Measurements from ENCODE around the gene SLC35D2.
"Not testable (repeated sequence)": the region's sequence is repeated elsewhere in the genome, so short reads cannot be mapped to it uniquely, and the experiment has no call there.

The SLC35D2 gene

DNA sequence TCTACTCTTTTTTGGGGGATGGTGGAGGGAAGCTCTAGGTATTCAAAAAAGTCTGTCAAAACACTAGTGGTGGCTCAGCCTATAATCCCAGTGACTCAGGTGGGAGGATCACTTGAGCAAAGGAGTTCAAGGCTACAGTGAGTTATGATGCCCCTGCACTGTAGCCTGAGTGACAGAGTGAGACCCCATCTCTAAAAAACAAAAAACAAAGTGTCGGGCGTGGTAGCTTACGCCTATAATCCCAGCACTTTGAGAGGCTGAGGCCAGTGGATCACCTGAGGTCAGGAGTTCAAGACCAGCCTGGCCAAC, 15.8 kb upstream of the SLC35D2 start:
- no peak for DNase-seq

DNA sequence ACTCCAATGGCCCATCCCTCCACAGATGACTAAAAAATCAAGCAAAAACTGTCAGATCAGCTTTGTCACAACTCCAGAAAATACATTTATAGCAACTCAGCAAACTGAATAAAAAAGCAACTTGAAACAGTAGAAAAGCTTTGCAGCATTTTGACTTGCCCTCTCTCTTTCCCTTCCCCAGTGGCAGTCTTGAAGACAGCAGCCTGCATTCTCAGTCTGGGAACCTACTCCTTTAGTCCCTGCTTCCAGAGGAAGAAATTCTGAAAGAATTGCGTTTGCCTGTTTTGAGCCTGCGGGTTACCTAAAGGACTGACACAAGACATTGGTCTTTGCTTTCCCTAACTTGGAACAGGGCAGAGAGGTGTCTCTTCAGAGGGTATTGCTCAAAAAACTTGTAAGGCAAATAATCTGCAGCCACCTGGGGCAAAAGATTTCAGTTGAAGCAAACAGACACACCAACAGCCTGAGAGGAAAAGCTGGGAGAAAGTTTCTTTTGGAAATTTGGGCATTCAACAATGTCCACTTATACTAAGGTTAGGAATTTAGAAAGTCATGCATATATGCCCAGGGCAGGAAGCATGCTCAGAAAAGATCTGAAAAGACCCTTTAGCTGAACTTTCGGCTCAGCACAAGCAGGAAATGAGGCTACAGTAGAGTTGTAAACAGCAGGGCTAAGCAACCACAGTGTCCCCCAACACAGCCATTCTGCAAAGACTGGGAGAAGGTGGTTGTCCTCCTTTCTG, 15.2 kb upstream of the SLC35D2 start:
- DNase-seq: no peak

DNA sequence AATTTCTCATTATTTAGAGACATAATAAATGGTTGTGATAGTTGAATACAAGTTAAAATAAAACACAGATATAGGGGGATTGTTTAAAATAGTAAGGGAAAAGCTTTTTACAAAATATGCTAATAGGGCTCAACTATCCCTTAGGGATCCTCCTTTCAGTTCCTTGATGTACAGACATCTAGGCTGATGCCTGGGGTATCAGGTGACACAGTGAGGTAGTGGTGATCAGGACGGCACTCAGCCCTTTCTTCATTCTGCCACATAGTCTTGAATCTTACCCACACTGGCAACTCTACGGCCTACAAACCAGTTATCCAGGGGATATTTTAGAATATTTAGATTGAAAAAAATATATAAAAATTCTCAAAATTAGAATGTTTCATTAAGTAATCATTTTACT, 12.5 kb upstream of the SLC35D2 start:
- no peak for DNase-seq

DNA sequence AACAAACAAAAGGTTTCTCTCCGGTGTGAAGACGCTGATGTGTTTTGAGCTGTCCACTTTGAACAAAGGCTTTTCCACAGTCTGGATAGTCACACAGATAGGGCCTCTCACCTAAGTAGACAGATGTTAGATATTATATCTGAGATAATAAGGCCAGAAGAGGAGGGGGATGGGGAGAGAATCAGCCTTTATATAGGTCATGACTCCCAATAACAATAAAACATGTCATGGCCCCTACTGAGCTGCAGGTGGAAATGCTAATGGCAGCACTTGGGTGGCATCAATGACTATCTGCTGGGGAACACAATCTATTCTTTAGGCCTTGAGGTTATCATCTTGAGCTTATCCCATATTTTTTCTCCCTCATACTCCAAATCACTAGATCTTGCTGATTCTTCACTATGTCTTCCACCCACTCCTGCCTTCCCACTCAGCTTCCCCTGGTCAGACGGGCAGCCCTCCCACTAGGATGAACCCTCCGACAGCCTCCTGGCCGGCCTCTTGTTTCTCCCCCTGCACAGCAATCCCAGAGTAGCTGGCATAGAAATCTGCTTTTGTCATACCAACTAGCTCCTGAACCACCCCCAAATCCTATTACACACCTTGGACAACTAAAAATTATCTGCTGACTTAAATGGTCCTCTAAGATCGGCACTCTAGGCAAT, 11.5 kb upstream of the SLC35D2 start:
- no peak for DNase-seq

DNA sequence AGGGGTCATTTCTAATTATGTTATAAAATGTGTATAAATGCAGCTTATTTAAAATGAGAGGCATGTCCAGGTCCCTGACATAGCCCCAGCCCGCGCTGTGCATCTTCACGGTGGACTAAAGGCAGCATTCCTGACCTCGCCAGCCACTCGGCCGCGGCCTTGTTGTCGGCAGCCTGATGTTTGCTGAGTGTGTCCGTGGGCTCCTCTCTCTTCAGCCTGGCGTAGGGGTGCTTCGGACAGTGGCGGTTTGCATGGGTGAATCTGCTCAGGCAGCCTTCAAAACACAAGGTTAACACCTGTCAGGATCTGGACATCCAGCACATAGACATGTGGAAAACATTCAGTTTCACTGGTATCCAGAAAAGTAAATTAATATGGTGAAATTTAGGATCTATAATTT, 8.8 kb upstream of the SLC35D2 start:
- DNase-seq: no peak

DNA sequence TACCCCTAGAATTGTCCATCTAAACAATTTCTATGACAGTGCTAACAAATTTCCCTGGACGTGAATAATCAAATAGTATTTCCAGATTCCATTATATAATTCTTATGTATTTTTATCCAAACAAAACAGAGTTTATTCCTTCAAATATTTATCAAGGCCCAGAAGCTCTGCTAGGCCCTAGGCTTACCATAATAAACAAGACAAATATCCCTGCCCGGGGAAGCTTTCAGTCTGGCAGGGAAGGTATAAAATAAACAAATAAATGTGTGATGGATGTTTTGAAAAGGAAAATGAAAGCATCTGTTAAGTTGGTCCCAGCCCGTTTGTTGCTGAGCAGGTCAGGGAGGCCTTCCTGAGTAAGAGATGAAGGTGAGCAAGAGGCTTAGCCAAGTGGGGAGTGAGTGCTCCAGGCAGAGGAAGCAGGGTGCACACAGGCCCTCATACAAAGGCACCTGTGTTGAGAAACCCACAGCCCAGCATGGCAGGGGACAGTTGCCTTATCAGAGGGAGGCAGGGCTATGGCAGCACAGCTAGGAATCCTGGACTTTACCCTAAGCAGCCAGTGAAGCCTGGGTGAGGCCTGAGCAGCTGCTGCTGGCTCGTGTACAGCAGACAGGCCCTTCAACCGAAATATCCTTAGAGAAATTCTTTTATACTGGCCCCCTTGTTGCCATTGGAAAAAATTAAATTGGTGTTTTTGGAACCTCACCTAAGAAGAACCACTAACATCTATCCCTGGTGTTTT, 7.7 kb upstream of the SLC35D2 start:
- no peak for DNase-seq

DNA sequence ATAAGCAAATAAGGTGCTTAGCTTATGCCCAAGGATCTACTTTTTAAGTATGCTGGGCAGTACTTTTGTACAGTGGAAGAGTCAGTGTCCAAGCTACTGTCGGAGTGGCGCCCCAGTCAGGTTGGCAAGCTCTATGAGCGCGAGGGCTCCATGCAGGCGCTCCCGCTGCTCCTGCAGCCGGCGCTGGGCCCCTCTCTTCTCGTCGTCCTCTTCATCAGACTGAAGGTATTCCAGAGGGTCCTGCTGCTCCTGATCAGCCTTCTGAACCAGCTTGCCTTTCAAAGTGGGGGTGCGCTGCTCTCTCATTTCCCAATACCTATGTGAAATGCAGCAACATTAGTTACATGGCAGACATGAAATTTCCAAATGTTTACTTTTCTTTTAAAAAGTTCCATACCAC, 4.6 kb upstream of the SLC35D2 start:
- no peak for DNase-seq

DNA sequence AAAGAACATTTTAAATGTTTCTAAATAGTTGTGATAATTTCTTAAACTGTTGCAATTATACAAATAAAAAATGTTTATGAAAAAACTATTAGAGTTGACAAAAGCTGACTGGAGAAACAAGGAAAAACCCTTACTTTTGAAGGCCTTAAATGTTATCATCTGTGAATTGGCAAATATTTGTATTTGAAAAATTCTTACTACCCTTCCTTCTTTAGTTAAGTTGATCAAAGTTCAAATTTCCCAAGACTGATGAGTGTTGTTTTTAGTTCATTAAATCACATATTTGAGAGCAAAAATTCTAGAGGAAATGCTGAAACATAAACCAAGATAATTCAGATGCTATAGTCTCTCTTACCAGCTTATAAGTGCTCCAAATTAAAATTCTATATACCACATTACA, 2.6 kb upstream of the SLC35D2 start:
- no peak for DNase-seq

DNA sequence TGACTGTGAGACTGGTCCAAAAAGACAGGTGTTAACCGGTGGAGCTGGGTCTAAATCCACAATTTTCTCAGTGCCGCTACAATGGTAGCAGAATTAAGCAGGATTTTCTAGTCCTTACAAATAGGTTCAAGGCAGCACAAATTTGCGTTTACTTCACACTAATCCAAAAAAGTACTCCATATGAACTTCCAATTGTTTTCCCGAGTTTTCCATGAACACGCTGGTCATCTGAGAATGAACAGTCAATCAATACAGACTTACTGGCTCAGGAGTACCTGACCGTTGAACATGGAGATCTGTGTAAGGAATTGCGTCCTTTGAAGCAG, 709 bp downstream of the SLC35D2 start:
- DNase-seq: no peak

DNA sequence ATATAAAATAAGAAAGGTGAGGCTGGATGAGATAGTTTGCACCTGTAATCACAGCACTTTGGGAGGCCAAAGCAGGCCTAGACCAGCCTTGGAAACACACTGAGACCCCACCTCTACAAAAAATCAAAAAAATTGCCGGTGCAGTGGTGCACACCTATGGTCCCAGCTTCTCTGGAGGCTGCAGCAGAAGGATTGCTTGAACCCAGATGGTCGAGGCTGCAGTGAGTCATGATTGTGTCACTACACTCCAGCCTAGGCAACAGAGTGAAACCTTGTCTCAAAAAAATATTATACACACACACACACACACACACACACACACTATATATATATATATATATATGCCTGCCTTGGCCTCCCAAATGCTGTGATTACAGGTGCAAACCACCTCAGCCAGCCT, 1.3 kb downstream of the SLC35D2 start:
- no peak for DNase-seq

DNA sequence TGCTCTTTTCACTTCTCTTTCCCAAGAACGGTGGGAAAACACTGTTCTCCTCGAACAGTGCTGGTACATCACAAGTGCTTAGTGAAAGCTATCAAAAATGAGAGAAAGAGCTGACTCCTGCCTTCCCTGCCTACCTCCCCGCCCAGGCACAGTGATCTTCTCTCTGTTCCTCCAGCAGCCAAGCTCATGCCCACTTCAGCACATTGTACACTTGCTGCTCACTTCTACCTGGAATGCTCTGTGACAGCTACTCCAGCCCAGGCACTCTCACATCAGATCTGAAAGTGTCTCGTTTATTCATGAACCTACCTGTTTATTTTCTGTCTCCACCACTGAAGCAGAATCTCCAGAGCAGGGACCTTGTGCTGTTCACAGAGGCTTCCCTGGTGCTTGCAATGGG, 1.8 kb downstream of the SLC35D2 start:
- no peak for DNase-seq

DNA sequence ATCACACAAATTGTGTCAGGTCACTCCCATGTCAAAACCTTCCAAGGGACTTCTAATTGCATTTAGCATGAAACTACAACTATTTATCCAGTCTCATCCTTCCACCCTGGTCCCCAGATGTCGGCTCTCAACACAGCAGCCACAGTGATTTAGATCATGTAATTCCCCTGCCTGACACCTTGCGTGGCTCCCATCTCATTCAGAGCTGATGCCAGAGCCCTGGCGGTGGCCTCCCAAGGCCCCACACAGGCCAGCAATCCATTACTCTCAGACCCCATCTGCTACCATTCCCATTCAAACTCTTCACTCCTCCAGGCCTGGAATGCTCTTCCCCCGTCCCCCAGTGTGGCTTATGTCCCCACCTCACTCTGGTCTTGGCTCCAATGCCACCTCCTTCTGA, 2.4 kb downstream of the SLC35D2 start:
- no peak for DNase-seq

DNA sequence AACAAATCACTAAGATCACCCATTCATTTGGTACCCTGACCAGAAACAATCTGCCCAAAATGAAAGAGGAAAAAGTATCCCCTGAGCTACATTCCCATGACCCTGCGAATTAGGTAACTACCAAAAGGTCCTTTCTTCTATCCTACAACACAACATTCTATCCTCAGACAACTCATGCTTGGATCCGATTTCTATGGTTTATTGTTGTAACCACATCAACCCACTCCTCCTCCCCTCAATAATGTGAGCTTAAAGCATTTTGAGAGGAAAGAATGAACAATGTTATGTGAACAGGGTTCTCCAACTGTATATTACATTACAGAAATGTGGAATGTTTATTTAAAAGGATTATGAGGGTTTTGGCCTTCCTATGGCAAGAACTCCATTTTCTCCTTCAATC, 4.0 kb downstream of the SLC35D2 start:
- no peak for DNase-seq

DNA sequence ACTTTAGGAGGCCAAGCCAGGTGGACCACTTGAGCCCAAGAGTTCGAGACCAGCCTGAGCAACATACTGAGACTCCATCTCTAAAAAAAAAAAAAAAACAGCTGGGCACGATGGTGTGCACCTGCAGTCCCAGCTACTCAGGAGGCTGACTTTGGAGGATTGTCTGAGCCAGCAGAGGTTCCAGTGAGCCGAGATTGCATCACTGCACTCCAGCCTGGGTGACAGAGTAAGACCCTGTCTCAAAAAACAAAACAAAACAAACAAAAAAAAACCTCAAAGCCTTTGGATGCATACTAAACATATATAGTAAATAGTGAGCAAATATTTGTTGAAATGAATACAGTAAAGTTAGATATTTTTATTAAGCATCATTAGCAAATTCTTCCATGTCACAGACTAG, 5.3 kb downstream of the SLC35D2 start:
- DNase-seq: no peak

DNA sequence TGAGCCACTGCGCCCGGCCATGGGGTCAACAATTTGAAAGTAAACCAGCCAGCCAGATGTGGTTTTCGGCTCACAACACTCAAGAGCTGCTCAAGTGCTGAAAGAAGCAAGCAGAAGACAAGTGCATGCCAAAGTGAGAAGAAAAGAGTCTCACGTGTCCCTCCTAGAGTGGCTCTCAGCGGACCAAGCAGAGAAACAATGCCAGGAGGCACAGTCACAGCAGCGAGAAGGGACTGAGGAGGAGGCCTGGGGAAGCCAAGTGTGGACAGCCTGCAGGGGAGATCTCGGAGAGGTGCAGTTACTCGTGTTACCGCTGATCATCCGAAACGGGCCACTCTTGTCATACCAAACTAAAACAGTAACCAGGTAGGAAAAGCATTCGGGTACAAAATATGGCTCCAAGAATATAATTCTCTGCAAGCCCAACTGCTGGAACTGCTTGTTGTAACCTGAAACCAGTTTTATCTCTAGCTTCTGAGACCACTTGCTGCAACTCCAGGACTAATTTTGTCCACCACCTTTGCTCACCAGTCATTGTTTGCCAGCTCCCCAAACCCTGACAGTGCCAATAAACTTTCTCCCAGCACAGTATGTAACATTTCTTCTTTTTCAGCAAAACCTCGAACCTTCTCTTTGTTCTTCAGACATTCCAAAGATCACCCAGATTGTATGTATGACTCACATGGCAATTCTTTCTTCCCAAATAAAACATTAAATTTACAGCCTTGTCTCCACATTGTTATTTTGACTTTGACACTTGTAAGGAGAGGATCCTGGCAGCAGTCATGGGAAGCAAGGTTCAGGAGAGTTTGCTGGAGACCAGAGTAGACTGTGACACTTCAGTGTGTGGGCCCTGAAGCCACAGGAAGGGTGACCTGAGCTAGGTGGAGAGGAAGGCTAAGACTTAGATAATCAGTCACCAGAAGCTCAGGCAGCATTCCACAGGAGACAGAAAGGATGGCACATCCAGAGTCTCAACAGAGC, 6.3 kb downstream of the SLC35D2 start:
- DNase-seq: no peak

DNA sequence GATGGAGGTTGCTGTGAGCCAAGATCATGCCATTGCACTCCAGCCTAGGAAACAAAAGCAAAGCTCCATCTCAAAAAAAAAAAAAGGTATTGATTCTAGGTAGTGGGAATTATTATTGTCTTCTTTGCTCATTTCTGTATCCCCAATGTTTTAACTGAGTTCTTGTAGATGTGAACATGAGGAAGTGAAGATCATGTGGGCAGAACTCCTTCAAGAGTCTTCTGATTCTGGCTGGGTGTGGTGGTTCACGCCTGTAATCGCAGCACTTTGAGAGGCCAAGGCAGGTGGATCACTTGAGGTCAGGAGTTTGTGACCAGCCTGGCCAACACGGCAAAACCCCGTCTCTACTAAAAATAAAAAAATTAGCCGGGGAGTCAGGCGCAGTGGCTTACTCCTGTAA, 8.0 kb downstream of the SLC35D2 start:
- not testable (repeated sequence) for DNase-seq

DNA sequence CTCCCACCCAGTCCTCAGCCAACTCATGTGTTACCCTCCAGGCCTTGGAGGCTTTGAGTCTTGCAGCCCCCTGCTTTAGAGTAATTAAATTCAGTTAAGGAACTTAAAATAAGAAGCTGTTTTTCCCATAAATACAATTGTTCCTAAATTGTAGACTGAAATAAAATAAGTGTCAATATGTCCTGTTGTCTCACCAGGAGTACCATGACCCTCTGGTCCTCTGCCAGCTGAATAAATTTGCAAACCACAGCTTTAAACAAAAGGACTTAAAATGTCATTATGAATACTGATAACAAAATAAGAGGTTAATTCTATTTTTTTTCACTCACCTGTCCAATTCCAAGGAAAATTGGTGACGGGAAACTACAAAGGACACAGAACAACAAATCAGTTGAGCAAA, 15.6 kb downstream of the SLC35D2 start:
- DNase-seq: no peak

DNA sequence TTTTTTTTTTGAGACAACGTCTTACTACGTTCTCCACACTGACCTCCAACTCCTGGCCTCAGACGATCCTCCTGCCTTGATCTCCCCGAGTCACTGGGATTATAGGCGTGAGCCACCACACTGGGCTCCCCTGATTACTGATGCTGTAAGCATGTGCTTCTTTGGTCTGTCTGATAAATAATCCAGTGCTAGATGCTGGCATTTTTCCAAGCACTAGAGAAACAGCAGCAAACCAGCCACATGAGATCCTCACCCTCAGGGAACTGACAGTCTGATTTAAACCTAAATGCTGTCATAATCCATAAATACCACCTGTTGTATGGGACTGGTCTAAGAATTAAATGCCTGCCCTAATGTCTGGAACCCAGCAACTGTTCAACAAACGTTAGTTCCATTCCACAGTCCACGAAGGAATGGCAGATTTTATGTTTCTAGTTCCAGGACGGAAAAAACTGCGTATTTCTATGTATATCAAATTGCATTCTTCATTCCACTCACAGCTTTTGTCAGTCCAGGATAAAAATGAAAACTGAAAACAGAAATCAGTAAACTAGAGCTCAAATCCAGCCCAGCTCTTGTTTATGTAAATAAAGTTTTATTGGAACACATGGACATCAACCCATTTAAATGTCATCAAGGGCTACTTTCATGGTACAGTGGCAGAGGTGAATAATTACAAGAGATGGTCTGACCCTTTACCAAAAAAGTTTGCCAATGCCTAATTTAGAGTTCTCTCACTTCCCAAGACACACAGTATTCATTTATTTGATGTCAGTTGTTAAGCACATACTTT, 20.1 kb downstream of the SLC35D2 start:
- no peak for DNase-seq

DNA sequence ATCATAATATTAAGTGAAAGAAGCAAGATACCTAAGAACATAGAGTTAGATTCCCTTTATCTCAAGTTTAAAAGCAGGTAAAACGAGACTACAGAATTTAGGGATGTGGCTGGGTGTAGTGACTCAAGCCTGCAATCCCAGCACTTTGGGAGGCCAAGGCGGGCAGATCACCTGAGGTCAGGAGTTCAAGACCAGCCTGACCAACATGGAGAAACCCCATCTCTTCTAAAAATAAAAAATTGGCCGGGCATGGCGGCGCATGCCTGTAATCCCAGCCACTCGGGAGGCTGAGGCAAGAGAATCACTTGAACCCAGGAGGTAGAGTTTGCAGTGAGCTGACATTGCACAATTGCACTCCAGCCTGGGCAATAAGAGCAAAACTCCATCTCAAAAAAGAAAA, 21.4 kb downstream of the SLC35D2 start:
- not testable (repeated sequence) for DNase-seq

DNA sequence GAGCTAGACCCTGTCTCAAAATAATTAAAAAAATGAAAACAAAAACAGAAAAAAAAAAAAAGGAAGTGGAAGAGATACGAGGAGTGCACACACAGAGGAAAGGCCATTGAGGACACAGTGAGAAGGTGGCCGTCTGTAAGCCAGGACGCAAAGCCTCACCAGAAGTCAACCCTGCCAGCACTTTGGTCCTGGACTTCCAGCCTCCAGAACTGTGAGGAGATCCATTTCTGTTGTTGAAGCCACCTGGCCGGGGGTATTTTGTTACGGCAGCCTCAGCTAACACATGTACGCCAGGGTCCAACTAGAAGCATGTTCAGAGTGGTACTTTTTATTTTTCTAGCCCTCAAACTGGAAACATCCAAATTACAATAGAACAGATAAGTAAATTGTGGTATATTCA, 21.8 kb downstream of the SLC35D2 start:
- DNase-seq: no peak

DNA sequence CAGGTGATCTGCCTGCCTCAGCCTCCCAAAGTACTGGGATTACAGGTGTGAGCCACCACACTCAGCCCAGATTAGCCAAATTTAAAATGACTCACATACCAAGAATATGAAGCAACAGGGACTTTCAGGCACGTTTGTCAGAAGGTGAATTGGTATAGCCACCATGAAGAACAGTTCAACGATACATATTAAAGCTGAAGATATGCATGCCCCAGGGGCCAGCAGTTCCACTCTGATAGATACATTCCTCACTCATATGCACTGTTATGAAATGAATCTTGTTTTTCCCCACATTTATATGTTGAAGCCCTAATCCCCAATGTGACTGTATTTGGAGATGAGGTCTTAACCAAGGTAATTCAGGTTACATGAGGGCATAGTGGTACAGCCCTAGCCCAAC, 22.5 kb downstream of the SLC35D2 start:
- no peak for DNase-seq

DNA sequence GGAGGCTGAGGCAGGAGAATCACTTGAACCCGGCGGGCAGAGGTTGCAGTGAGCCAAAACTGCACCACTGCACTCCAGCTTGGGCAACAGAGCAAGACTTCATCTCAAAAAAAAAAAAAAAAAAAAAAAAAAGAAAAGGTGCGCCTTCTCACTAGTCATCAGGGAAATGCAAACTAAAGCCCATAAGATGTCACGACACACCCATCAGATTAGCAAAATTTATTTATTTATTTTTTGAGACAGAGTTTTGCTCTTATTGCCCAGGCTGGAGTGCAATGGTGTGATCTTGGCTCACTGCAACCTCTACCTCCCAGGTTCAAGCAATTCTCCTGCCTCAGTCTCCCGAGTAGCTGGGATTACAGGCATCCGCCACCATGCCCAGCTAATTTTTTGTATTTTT, 23.0 kb downstream of the SLC35D2 start:
- DNase-seq: not testable (repeated sequence)
